H1 (cell line): ENCODE data around the gene GNAT1. TPM values are rescaled to one million over a fixed set of nuclear protein-coding genes. Genes with fewer than 3 reads are reported as not detected.

Experiments used
- CTCF ChIA-PET: fragments of 300-600 bp; sonication (Branson Sonifier 250); formaldehyde crosslinking; loops from one replicate; lab custom pipeline; 2021; ENCODE audit not compliant: partially characterized antibody; lab: Charles Lee
- POLR2A ChIA-PET: fragments of 300-600 bp; sonication (Branson Sonifier 250); formaldehyde crosslinking; loops from one replicate; lab custom pipeline; 2021; ENCODE audit warnings: inconsistent platforms; ENCODE audit not compliant: partially characterized antibody; lab: Charles Lee
- DNase-seq, 2 experiments: peaks; one replicate each; pipeline versions ENCODE4 v3.0.0 to v3.0.0-alpha.2; 2010 to 2022; ENCODE audit warnings: low spot score in 2 of 2, low read depth in 1 of 2, mixed read lengths in 1 of 2
- FAIRE-seq: peaks from 2 replicates; lab custom pipeline; 2011; peaks lifted over from hg19 to GRCh38; lab: Jason Lieb, UNC
- H2AFZ ChIP-seq: 2 replicates; pipeline ENCODE4 v1.8.1; 2012; ENCODE audit warnings: low read length, inconsistent platforms
- H2AK5ac ChIP-seq: 2 replicates; pipeline ENCODE4 v1.6.1; 2013; ENCODE audit warnings: low read depth, low read length
- H2BK120ac ChIP-seq: replicated peaks from 2 replicates; pipeline ENCODE3; 2013; ENCODE audit warnings: low read depth, low read length, inconsistent platforms
- H2BK12ac ChIP-seq: 2 replicates; pipeline ENCODE4 v1.6.1; 2013; ENCODE audit warnings: low read depth, low read length
- H2BK15ac ChIP-seq: 2 replicates; pipeline ENCODE4 v1.6.1; 2013; ENCODE audit warnings: low read length
- H2BK20ac ChIP-seq: 2 replicates; pipeline ENCODE4 v1.6.1; 2013; ENCODE audit warnings: low read length
- H2BK5ac ChIP-seq: 2 replicates; pipeline ENCODE4 v1.6.1; 2013; ENCODE audit warnings: low read depth, low read length
- H3K14ac ChIP-seq: 2 replicates; pipeline ENCODE4 v1.6.1; 2013; ENCODE audit warnings: inconsistent platforms; ENCODE audit not compliant: insufficient read length
- H3K18ac ChIP-seq: 2 replicates; pipeline ENCODE4 v1.6.1; 2013; ENCODE audit warnings: low read length; ENCODE audit errors: extremely low read depth
- H3K23ac ChIP-seq: 2 replicates; pipeline ENCODE4 v1.6.1; 2013; ENCODE audit warnings: inconsistent platforms; ENCODE audit not compliant: insufficient read length
- H3K23me2 ChIP-seq: 2 replicates; pipeline ENCODE4 v1.6.1; 2013; ENCODE audit warnings: low read depth, low read length
- H3K27ac ChIP-seq: 2 replicates; pipeline ENCODE4 v1.6.1; 2011; ENCODE audit warnings: low read depth, low read length, inconsistent platforms
- H3K27me3 ChIP-seq, 4 experiments: replicated peaks in 1 of 4; 1 replicate in 1 of 4; 2 replicates in 3 of 4; pipeline versions ENCODE4 v1.6.1 to v1.8.1; 2011 to 2013; ENCODE audit warnings: low read length in 3 of 4, mild to moderate bottlenecking in 3 of 4, inconsistent platforms in 2 of 4, mixed read lengths in 2 of 4, moderate library complexity in 1 of 4; ENCODE audit not compliant: control insufficient read depth in 3 of 4, insufficient read depth in 3 of 4; ENCODE audit errors: extremely low read depth in 1 of 4
- H3K36me3 ChIP-seq, 4 experiments: 2 replicates each; pipeline versions ENCODE4 v1.6.1 to v1.8.1; 2011 to 2013; ENCODE audit warnings: mild to moderate bottlenecking in 4 of 4, low read length in 3 of 4, moderate library complexity in 2 of 4, control low read depth in 1 of 4, inconsistent platforms in 1 of 4; ENCODE audit not compliant: insufficient read depth in 4 of 4, control insufficient read depth in 2 of 4
- H3K4ac ChIP-seq: replicated peaks from 2 replicates; pipeline ENCODE3; 2013; ENCODE audit warnings: low read length, low read depth, mixed read lengths, inconsistent platforms; ENCODE audit not compliant: insufficient read length
- H3K4me1 ChIP-seq, 4 experiments: replicated peaks in 1 of 4; 1 replicate in 1 of 4; 2 replicates in 3 of 4; pipeline versions ENCODE4 v1.6.1 to v1.8.1; 2011 to 2013; ENCODE audit warnings: low read length in 3 of 4, inconsistent platforms in 2 of 4, mixed read lengths in 1 of 4; ENCODE audit not compliant: insufficient read depth in 4 of 4, control insufficient read depth in 3 of 4
- H3K4me2 ChIP-seq, 2 experiments: 2 replicates each; pipeline versions ENCODE4 v1.6.1 to v1.8.1; 2011 to 2013; ENCODE audit warnings: low read depth in 2 of 2, low read length in 2 of 2, control low read depth in 1 of 2, inconsistent platforms in 1 of 2, mild to moderate bottlenecking in 1 of 2; ENCODE audit not compliant: insufficient read depth in 1 of 2
- H3K4me3 ChIP-seq, 4 experiments: fragments of 200-600, 300-600 bp in 1 of 4; sonication (generic), shearing (Covaris generic), sonication (Bioruptor Twin) in 1 of 4; 2 replicates each; pipeline versions ENCODE4 v1.5.1 to v1.8.1; 2011 to 2016; ENCODE audit warnings: low read length in 4 of 4, low read depth in 3 of 4, control low read depth in 2 of 4, inconsistent platforms in 2 of 4, mild to moderate bottlenecking in 2 of 4, mixed read lengths in 1 of 4, moderate library complexity in 1 of 4; ENCODE audit not compliant: insufficient read depth in 2 of 4; ENCODE audit errors: extremely low read depth in 1 of 4
- H3K56ac ChIP-seq: replicated peaks from 2 replicates; pipeline ENCODE3; 2013; ENCODE audit warnings: low read depth, mild to moderate bottlenecking, mixed read lengths, low read length, inconsistent platforms; ENCODE audit not compliant: insufficient read length
- H3K79me1 ChIP-seq: 2 replicates; pipeline ENCODE4 v1.6.1; 2013; ENCODE audit warnings: low read depth, low read length, control low read depth
- H3K79me2 ChIP-seq, 2 experiments: 2 replicates each; pipeline versions ENCODE4 v1.6.1 to v1.8.1; 2012 to 2013; ENCODE audit warnings: low read length in 2 of 2, mild to moderate bottlenecking in 2 of 2, inconsistent platforms in 1 of 2; ENCODE audit not compliant: insufficient read depth in 2 of 2, control insufficient read depth in 1 of 2
- H3K9ac ChIP-seq, 4 experiments: replicated peaks in 1 of 4; 1 replicate in 1 of 4; 2 replicates in 3 of 4; pipeline versions ENCODE4 v1.6.1 to v1.8.1; 2011 to 2013; ENCODE audit warnings: low read depth in 3 of 4, low read length in 3 of 4, control low read depth in 2 of 4, mild to moderate bottlenecking in 2 of 4, moderate library complexity in 2 of 4, inconsistent platforms in 1 of 4; ENCODE audit errors: extremely low read depth in 1 of 4
- H3K9me3 ChIP-seq, 2 experiments: 2 replicates each; pipeline versions ENCODE4 v1.6.1 to v1.8.1; 2012 to 2013; ENCODE audit warnings: mild to moderate bottlenecking in 2 of 2, moderate library complexity in 2 of 2, control low read depth in 1 of 2, inconsistent platforms in 1 of 2, low read depth in 1 of 2, low read length in 1 of 2, mixed read lengths in 1 of 2; ENCODE audit not compliant: insufficient read depth in 2 of 2
- H4K20me1 ChIP-seq, 2 experiments: replicated peaks in 1 of 2; 2 replicates each; pipeline versions ENCODE3 to v1.8.1; 2011 to 2013; ENCODE audit warnings: inconsistent platforms in 2 of 2, low read length in 2 of 2, mild to moderate bottlenecking in 1 of 2; ENCODE audit not compliant: insufficient read depth in 2 of 2, control insufficient read depth in 1 of 2
- H4K5ac ChIP-seq: 2 replicates; pipeline ENCODE4 v1.6.1; 2013; ENCODE audit warnings: low read length, low read depth, mixed read lengths, inconsistent platforms; ENCODE audit not compliant: insufficient read length
- H4K8ac ChIP-seq: 2 replicates; pipeline ENCODE4 v1.8.0; 2013; ENCODE audit warnings: mild to moderate bottlenecking, moderate library complexity, low read length, inconsistent platforms; ENCODE audit not compliant: insufficient read depth; ENCODE audit errors: extremely low read depth
- H4K91ac ChIP-seq: replicated peaks from 2 replicates; pipeline ENCODE3; 2013; ENCODE audit warnings: low read length, mixed read lengths, inconsistent platforms; ENCODE audit not compliant: insufficient read length
- CTCF ChIP-seq, 3 experiments: IDR thresholded peaks; 1 replicate in 2 of 3; 2 replicates in 1 of 3; pipeline versions ENCODE4 v1.5.1 to v1.6.1; 2011; ENCODE audit warnings: low read length in 3 of 3, mild to moderate bottlenecking in 3 of 3, inconsistent platforms in 2 of 3, low read depth in 1 of 3, moderate library complexity in 1 of 3; ENCODE audit not compliant: insufficient read depth in 1 of 3; ENCODE audit errors: control extremely low read depth in 1 of 3
- E2F6 ChIP-seq: IDR thresholded peaks from 2 replicates; pipeline ENCODE4 v1.6.1; 2012; ENCODE audit warnings: inconsistent platforms
- GABPA ChIP-seq: IDR thresholded peaks from 2 replicates; pipeline ENCODE4 v1.6.1; 2011; ENCODE audit warnings: mild to moderate bottlenecking, low read length, moderate library complexity, borderline replicate concordance; ENCODE audit not compliant: insufficient read depth
- POU5F1 ChIP-seq: IDR thresholded peaks from 2 replicates; pipeline ENCODE4 v1.6.1; 2011; ENCODE audit warnings: low read depth, mild to moderate bottlenecking, low read length, moderate library complexity
- RAD21 ChIP-seq, 2 experiments: IDR thresholded peaks in 1 of 2; conservative IDR thresholded peaks in 1 of 2; 2 replicates each; pipeline ENCODE4 v1.6.1; 2011; ENCODE audit warnings: low read depth in 2 of 2, low read length in 2 of 2, improper control_type of control experiment in 1 of 2, inconsistent platforms in 1 of 2, mild to moderate bottlenecking in 1 of 2, moderate library complexity in 1 of 2
- TBP ChIP-seq: IDR thresholded peaks from 2 replicates; pipeline ENCODE4 v1.6.1; 2011; ENCODE audit warnings: low read depth, low read length, improper control_type of control experiment
- WGBS, 2 experiments: shearing (Covaris generic) in 1 of 2; methylation state at CpG; one replicate each; pipeline versions ENCODE4 v1.1.6 to v1.1.7; 2013 to 2015; ENCODE audit warnings: low lambda C conversion rate in 2 of 2, mixed read lengths in 2 of 2, inconsistent platforms in 1 of 2, low coverage in 1 of 2, missing lambda C conversion rate in 1 of 2; ENCODE audit not compliant: insufficient replicate concordance in 2 of 2, insufficient coverage in 1 of 2, insufficient read length in 1 of 2; ENCODE audit errors: extremely low coverage in 1 of 2, missing lambda C conversion rate in 1 of 2; 5-methylcytosine and 5-hydroxymethylcytosine counted together
- polyA plus RNA-seq, 7 experiments: library from polyadenylated mRNA; depleted of rRNA in 3 of 7; stranded (reverse) in 5 of 7; unstranded in 2 of 7; fragments of >200 nt in 5 of 7; fragments of 200-250 nt in 2 of 7; gene quantifications; 1 replicate in 5 of 7; 2 replicates in 1 of 7; 4 replicates in 1 of 7; pipeline versions ENCODE4 v1.2.1 to v1.2.3, GENCODE V29; 2011 to 2013; ENCODE audit warnings: missing spikeins in 2 of 7, mixed read lengths in 2 of 7
- total RNA-seq: library from RNA; stranded (reverse); fragmentation: NEBNext Ultra II Directional; extraction: Animal tissue kit (Norgen Biotek cat#: 25700); gene quantifications from 2 replicates; pipeline ENCODE4 v1.2.1, GENCODE V29; 2021

The GNAT1 gene
- total and polyA plus RNA-seq, 2 of the 8 experiments (the other 6 are each of a cell fraction or from before 2014, with no cell fraction given) = 0.08 TPM; not detected in 1

GRCh38 chr3:50221411-50222168 lies 30.2 kb downstream of the GNAT1 start:
- Histone ChIP-seq H4K91ac (peak overlapping the region; percentile 25), H2AK5ac (no peak overlapping the region), H2BK12ac (peak overlapping the region; percentile 81; the same call in 1 of the 2 replicates), H3K36me3 (no peaks in the 10 kb centered on the region), H3K9me3 (no peaks in the 10 kb centered on the region), H3K4me2 (no peak overlapping the region), H3K9ac (no peak overlapping the region), H2AFZ (no peak overlapping the region), H4K5ac (no peak overlapping the region), H4K8ac (no peak overlapping the region; the same call in 1 of the 2 replicates), H3K27ac (no peak overlapping the region), H2BK120ac (no peak overlapping the region), H3K23ac (no peak overlapping the region), H3K14ac (no peak overlapping the region), H2BK5ac (no peak overlapping the region; the same call in 1 of the 2 replicates), H3K4me1 (peaks cover 0 to 3% (median 1%) of the 10 kb centered on the region in 4 experiments; a peak in 5 of 7 replicates), H3K79me1 (no peaks in the 10 kb centered on the region), H3K79me2 (no peaks in the 10 kb centered on the region), H2BK15ac (peak overlapping the region; percentile 18; the same call in 1 of the 2 replicates), H3K4me3 (no peak overlapping the region), H3K4ac (no peak overlapping the region), H3K56ac (no peak overlapping the region), H3K18ac (no peak overlapping the region; the same call in 1 of the 2 replicates), H4K20me1 (no peaks in the 10 kb centered on the region), H2BK20ac (no peak overlapping the region), H3K27me3 (peaks cover 0 to 2% (median 0%) of the 10 kb centered on the region in 4 experiments; a peak in 1 of 7 replicates), H3K23me2 (peaks cover 2% of the 10 kb centered on the region; the same call in 1 of the 2 replicates)
- POLR2A ChIA-PET = interaction anchor here (1.0 to 3.9 kb wide), 8 partner anchors 9 to 98 kb away, joined by 3 to 23 read pairs (median 4); partner anchors contain the start of genes GNAI2 and SLC38A3
- peak in 1 of 2 experiments; percentile 70 for DNase-seq
- peak; percentile 69 for FAIRE-seq
- CTCF ChIA-PET = interaction anchor here (0.6 to 48.1 kb wide), 19 partner anchors 10 to 120 kb away, joined by 3 to 2149 read pairs (median 4); partner anchors contain the start of genes GNAI2, GNAT1, LSMEM2 and SEMA3B
- 69% methylated on average over 12 of the region's 12 CpGs; no CpG with 5 or more reads in 1 of the 2 experiments for WGBS, 2 experiments
- TF ChIP-seq GABPA (peak; percentile 67; the same call in 1 of the 2 replicates), POU5F1 (no peak), RAD21 (IDR thresholded peaks at IDR 0.05 in 1 of 2, conservative IDR thresholded peaks at IDR 0.05 in 1 of 2; ENCODE audit: low read depth in 2 of 2, low read length in 2 of 2) (peak; percentile 74 to 81), E2F6 (no peak), TBP (0 out of 2 replicates have a peak, but pooled peaks have one; percentile 20), CTCF (IDR thresholded peaks at IDR 0.05; ENCODE audit: control extremely low read depth in 1 of 3, insufficient read depth in 1 of 3, low read depth in 1 of 3, low read length in 3 of 3) (peak in 2 of 3 experiments; percentile 77 to 91; a peak in 3 of 4 replicates)
